ENCODE data around the gene CNGA3. TPM values are rescaled to one million over a fixed set of nuclear protein-coding genes. Genes with fewer than 3 reads are reported as not detected.

CNGA3 gene
- total and polyA plus RNA-seq, 10 of the 15 experiments (the other 5 are each of a cell fraction or from before 2014, with no cell fraction given) = not detected

DNA sequence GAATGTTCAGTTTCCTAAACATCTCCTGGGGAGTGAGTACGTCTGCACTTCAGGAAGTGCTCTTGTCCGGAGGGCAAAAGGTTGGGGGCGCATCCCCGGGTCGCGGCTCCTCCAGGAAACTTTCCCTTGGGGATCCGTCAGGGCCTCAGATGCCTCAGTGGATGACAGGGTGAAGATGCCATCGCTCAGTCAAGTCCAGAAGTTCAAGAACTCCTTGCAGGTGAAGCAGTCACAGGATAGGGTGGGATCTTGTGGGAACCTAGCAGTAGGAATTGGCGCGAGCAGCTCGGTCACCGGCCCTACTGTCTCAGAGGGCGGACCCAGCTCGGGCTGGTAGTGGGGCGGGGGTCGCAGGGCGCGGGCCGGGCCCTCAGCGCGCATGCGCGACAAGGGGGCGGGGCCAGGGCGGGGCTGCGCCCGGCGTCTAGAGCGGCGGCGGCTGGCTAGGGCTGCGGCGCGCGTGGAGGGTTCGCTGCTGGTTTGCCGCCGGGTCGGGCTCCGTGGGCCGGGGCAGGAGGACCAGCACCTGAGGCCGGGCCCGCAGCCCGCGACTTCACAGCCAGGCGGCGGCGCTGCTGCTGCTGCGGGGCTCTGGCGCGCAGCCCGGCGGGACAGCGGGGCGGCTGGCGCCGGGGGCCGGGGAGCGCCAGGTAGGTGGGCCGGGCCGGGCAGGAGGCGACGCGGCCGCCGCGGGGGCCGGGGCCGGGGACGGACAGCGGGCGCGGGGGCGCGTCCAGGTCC, 98.3 kb downstream of the CNGA3 start, which contains the start of gene INPP4A:
TSS of gene INPP4A (plus strand) at position 423 of the 741 bp plus-strand sequence. CDS start 75,191 bp downstream, outside the sequence.
- H3K79me2 ChIP-seq (ENCODE audit: control insufficient read depth, insufficient read depth, low read length) = peaks cover 50% of the 10 kb centered on the region
- 0 out of 2 replicates have a peak, but pooled peaks have one; percentile 48 for TF ChIP-seq RB1 (IDR thresholded peaks at IDR 0.05; ENCODE audit: borderline replicate concordance)
- peak in 1 of 2 experiments; percentile 56; a peak in 2 of 4 replicates for TF ChIP-seq BHLHE40 (IDR thresholded peaks at IDR 0.05; ENCODE audit: borderline replicate concordance in 1 of 2, low read depth in 2 of 2, low read length in 1 of 2)
- TF ChIP-seq NRF1 (conservative IDR thresholded peaks at IDR 0.05; ENCODE audit: low read depth, low read length) = peak; percentile 56
- TF ChIP-seq CHD1 (IDR thresholded peaks at IDR 0.05; ENCODE audit: low read depth, low read length) = no peak
- TF ChIP-seq, protein P1, sequence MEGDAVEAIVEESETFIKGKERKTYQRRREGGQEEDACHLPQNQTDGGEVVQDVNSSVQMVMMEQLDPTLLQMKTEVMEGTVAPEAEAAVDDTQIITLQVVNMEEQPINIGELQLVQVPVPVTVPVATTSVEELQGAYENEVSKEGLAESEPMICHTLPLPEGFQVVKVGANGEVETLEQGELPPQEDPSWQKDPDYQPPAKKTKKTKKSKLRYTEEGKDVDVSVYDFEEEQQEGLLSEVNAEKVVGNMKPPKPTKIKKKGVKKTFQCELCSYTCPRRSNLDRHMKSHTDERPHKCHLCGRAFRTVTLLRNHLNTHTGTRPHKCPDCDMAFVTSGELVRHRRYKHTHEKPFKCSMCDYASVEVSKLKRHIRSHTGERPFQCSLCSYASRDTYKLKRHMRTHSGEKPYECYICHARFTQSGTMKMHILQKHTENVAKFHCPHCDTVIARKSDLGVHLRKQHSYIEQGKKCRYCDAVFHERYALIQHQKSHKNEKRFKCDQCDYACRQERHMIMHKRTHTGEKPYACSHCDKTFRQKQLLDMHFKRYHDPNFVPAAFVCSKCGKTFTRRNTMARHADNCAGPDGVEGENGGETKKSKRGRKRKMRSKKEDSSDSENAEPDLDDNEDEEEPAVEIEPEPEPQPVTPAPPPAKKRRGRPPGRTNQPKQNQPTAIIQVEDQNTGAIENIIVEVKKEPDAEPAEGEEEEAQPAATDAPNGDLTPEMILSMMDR (IDR thresholded peaks at IDR 0.05 in 2 of 3, conservative IDR thresholded peaks at IDR 0.05 in 1 of 3; ENCODE audit: control insufficient read depth in 2 of 3, extremely low read depth in 1 of 3, insufficient read depth in 1 of 3, low read depth in 3 of 3, low read length in 3 of 3) = peak in 1 of 3 experiments; percentile 13; a peak in 1 of 6 replicates
- TF ChIP-seq, protein P2, sequence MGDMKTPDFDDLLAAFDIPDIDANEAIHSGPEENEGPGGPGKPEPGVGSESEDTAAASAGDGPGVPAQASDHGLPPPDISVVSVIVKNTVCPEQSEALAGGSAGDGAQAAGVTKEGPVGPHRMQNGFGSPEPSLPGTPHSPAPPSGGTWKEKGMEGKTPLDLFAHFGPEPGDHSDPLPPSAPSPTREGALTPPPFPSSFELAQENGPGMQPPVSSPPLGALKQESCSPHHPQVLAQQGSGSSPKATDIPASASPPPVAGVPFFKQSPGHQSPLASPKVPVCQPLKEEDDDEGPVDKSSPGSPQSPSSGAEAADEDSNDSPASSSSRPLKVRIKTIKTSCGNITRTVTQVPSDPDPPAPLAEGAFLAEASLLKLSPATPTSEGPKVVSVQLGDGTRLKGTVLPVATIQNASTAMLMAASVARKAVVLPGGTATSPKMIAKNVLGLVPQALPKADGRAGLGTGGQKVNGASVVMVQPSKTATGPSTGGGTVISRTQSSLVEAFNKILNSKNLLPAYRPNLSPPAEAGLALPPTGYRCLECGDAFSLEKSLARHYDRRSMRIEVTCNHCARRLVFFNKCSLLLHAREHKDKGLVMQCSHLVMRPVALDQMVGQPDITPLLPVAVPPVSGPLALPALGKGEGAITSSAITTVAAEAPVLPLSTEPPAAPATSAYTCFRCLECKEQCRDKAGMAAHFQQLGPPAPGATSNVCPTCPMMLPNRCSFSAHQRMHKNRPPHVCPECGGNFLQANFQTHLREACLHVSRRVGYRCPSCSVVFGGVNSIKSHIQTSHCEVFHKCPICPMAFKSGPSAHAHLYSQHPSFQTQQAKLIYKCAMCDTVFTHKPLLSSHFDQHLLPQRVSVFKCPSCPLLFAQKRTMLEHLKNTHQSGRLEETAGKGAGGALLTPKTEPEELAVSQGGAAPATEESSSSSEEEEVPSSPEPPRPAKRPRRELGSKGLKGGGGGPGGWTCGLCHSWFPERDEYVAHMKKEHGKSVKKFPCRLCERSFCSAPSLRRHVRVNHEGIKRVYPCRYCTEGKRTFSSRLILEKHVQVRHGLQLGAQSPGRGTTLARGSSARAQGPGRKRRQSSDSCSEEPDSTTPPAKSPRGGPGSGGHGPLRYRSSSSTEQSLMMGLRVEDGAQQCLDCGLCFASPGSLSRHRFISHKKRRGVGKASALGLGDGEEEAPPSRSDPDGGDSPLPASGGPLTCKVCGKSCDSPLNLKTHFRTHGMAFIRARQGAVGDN (IDR thresholded peaks at IDR 0.05) = peak; percentile 63
- TF ChIP-seq SMAD1 (IDR thresholded peaks at IDR 0.05; ENCODE audit: low read depth, partially characterized antibody) = no peak
- 0 out of 2 replicates have a peak, but pooled peaks have one; percentile 58 for TF ChIP-seq POLR2AphosphoS2 (IDR thresholded peaks at IDR 0.05; ENCODE audit: low read depth, low read length)
- 0 out of 2 replicates have a peak, but pooled peaks have one; percentile 73 for TF ChIP-seq GATAD2B (conservative IDR thresholded peaks at IDR 0.05; ENCODE audit: low read depth)
- peak; percentile 46 for TF ChIP-seq MEF2B (IDR thresholded peaks at IDR 0.05; ENCODE audit: partially characterized antibody, poor library complexity, severe bottlenecking)
- TF ChIP-seq DPF2 (IDR thresholded peaks at IDR 0.05) = 0 out of 2 replicates have a peak, but pooled peaks have one; percentile 46

More for the DNA sequence above, 98.3 kb downstream of the CNGA3 start, which contains the start of gene INPP4A:
- in situ Hi-C loops (cut with MboI) = no loop called here
- Histone ChIP-seq H3K36me3 (ENCODE audit: control insufficient read depth in 2 of 2, insufficient read depth in 2 of 2, low read length in 1 of 2) (peaks cover 0 to 3% of the 10 kb centered on the region in 2 experiments; a peak in 1 of 4 replicates), H3K27me3 (replicated peaks in 1 of 2; ENCODE audit: control insufficient read depth in 2 of 2, insufficient read depth in 2 of 2, low read length in 1 of 2) (no peaks in the 10 kb centered on the region), H3K9ac (ENCODE audit: control insufficient read depth, insufficient read depth, low read length) (peak within 1 kb of the TSS; percentile 85), H3K9me3 (replicated peaks; ENCODE audit: control insufficient read depth, insufficient read depth, low read length) (peaks cover 11% of the 10 kb centered on the region; the same call in 2 of the 3 replicates), H3K27ac (ENCODE audit: control insufficient read depth, insufficient read depth) (peak within 1 kb of the TSS; percentile 83), H2AFZ (ENCODE audit: control insufficient read depth, low read depth, low read length) (peak within 1 kb of the TSS; percentile 89), H3K4me2 (ENCODE audit: control insufficient read depth, insufficient read depth) (peak within 1 kb of the TSS; percentile 90), H3K4me1 (ENCODE audit: control insufficient read depth, insufficient read depth, low read length) (no peaks in the 10 kb centered on the region), H3K4me3 (peak within 1 kb of the TSS; percentile 86), H4K20me1 (ENCODE audit: control insufficient read depth, insufficient read depth) (no peaks in the 10 kb centered on the region)
- DNase-seq (ENCODE audit: low read depth, low spot score) (no peak), FAIRE-seq (peak; percentile 38), ATAC-seq (peak; percentile 71)
- SMC1A ChIA-PET (ENCODE audit: uncharacterized antibody, unreplicated experiment) = interaction anchor here (14.5 kb wide), 1 partner anchor 20 kb away, joined by 425 read pairs; no protein-coding TSS in a partner anchor
- RAD21 ChIA-PET (ENCODE audit: unreplicated experiment) = interaction anchor here (0.6 to 0.9 kb wide), 2 partner anchors 13 to 24 kb away, joined by 3 read pairs; no protein-coding TSS in a partner anchor
- POLR2A ChIA-PET = interaction anchor here (0.6 kb wide), 2 partner anchors 13 to 34 kb away, joined by 3 read pairs; no protein-coding TSS in a partner anchor
- intact Hi-C loops (cut with micrococcal nuclease; ENCODE audit: unreplicated experiment) = loop anchor here (5.0 kb wide), 2 partner anchors 38 to 73 kb away; no protein-coding TSS in a partner anchor
- CTCF ChIA-PET = interaction anchor here (1.4 to 1.7 kb wide), 2 partner anchors 19 to 43 kb away, joined by 4 to 5 read pairs; no protein-coding TSS in a partner anchor
- BruUV-seq (replicated peaks) = no TSS peak
- WGBS (ENCODE audit: insufficient coverage, insufficient replicate concordance, low lambda C conversion rate, missing lambda C conversion rate) = 2% methylated on average over 31 of the region's 75 CpGs
